ENCODE results near the gene UFD1.

UFD1 gene

DNA sequence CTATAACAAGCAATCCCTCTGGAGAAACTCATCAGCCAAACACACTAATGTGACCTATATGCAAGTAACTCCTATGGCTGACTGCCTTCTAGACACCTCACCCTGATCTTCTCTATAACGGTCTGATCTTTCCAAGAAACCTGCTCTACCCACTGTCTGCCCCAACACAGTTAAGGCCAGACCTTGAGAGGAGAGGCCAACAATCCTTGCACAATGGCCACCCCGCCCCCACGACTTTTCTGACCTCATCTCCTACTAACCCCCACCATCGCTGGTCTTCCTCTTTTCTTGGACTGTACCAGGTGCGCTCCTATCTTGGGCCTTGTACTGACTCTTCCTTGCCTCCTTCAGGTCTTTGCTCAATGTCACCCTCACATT, 59.9 kb downstream of the UFD1 start:
- DNase-seq, result peak; percentile 19

DNA sequence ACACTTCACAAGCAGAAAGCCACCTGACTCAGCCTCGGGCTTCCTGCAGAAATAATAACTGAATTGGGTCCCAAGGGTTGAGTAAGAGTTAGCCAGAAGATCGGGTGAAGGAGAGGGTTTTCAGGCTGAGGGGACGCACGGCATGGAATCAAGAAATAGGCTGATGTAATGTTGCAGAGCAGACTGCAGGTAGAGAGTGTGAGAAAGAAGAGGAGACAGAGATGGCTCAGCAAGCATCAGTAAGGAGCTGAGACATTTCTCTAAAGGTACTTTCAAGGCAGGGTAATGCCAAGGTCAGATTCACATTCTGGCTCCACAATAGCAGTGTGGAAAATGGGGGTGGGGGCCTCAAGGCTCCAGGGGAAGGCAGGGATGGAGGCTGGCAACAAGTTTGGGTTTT, 66.1 kb downstream of the UFD1 start:
- DNase-seq, result no peak

DNA sequence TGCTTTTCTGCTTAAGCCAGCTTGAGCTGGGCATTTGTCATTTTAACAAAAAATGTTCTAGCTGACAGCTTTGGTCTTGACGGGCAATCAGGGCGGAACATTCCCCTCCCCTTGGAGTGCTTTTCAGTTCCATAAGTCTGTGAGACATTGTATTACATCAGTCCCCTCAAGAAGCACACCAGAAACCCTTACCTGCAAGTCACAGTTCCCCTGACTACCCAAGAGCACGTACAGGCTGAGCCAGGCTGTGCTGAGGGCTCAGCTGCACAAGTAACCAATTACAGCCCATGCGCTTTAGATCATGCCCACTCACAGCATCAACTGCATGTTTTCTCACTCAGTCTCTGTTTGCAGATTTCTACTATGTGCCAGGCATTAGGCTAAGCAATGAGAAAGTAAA, 66.5 kb downstream of the UFD1 start:
- no peak for DNase-seq

DNA sequence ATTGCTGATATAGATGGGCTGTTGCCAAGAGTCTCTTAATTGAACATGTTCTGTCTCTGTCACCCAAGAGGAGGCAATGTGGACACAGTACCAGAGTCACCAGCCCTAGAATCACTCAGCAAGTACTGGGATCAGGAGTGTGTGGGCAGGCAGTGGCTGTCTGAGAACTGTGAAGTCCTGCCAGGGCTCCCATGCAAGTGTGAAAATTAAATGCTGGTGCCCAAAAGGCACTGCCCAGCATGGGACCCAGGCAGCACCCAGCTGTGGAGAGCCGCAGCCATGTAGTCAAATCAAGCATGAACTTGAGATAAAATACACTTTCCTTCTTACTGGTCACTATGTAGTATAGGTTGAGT, 67.3 kb downstream of the UFD1 start:
- DNase-seq, result no peak

- no peak for DNase-seq
These were observed 67.9 kb downstream of the UFD1 start for GRCh38 chr22:19410941-19411689.

GRCh38 chr22:19407649-19408606, 71.1 kb downstream of the UFD1 start:
- no peak for DNase-seq

DNA sequence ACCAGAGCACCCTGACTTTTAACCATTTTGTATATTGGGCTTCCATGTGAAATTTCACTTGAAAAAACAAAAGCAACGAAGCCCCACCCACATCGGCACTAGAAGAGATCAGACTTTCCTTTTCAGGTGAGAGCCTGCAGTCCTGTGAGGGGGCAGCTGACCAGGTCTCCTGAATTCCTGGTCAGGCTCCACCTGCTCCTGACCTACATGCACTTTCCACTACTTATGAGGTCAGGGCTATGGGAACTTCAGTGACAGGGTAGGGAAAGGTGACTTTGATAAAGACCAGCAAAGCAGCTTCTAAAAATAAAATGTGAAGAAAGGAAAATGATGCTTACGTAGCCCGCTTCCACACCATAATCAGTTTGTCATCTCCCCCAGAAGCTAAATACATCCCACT, 72.1 kb downstream of the UFD1 start:
- DNase-seq, result no peak

GRCh38 chr22:19406281-19406811, 72.6 kb downstream of the UFD1 start:
- DNase-seq, result no peak

DNA sequence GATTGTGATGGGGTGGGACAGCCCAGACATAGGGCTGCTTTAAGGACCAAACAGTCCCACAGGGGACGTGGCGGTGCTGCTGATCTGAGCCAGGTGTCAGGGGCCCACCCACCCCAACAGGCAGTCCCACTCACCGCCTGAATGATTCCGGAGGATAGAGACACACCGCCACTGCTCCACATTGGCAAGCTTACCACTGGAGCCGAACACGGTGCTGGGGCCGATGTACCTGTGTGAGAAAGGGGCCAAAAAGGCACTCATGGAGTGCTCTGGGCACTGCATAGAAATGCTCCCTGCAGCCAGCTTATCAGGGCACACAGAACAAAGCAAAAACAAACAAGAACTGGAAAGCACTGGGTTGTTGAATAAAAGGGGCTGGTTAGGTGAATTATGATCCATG, 73.3 kb downstream of the UFD1 start:
- DNase-seq, result no peak

DNA sequence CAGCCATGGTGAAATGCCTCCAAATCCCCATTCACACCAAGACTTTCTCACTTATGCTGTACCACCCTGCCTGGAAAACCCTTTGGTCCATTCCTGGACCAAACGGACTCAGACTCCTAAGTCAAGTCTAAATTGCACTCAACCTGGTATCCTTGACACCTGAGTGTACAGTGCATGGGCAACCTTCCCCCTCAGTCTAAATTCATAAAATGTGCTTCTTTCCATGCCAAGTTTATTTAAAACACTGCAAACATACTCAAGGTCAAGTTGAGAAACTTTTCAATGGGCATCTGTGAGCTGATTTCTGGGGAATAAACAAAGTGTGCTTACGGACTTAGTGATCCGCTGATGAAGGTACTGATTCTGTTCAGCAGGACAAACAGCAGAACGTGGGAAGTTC, 73.9 kb downstream of the UFD1 start:
- DNase-seq, result no peak

GRCh38 chr22:19404676-19405075, 74.3 kb downstream of the UFD1 start:
- no peak for DNase-seq

- no peak for DNase-seq
These were observed 76.3 kb downstream of the UFD1 start for GRCh38 chr22:19402642-19403191.

DNA sequence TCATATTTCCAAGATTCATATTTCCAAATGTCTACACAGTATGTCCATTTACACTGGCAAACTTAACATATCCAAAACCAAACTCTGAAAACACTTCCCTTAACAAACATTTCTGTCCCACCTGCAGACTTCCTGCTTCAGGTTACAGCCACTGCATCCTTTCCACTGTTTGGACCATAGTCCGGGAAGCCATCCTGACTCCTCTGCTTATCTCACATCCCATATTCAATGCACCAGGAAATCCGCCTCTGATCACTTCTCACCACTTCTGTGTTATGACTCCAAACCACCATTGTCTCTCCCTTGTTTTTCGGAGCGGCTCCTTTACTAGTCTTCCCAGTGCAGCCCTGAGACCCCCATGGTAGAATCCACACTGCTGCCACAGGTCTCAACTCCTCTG, 77.5 kb downstream of the UFD1 start:
- DNase-seq, result no peak

DNA sequence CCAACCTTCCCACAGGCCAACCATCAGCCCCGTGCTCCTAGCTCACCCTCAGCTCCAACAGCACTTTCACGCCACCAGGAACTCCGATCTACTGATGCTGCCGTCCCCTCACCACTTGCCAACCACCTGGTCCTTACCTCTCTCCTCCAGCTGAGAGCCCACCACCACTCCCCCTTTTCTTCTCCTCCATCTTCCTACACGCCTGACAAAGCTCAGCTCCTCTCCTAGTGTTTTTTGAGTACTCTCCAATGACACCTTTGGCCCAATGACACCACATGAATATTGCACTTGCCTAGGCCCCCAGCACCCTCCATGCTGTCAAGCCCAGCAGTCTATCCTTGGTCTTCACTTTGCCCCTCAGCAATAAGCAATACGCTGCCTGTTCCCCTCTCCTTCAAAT, 78.1 kb downstream of the UFD1 start:
- DNase-seq, result no peak
